DND-41 (cell line): ENCODE data around the gene PYCR2.

Source experiments
- ATAC-seq: fragments of 200-7000 bp; cut with Tn5 transposase; 3 replicates; pipeline ENCODE4 v1.9.1; 2021; ENCODE audit warnings: low read depth; ENCODE audit not compliant: insufficient read depth
- DNase-seq: peaks from one replicate; pipeline ENCODE4 v3.0.0-alpha.2; 2020
- H2AFZ ChIP-seq: 2 replicates; pipeline ENCODE4 v1.6.0; 2012; ENCODE audit warnings: low read depth, low read length
- H3K27ac ChIP-seq: 2 replicates; pipeline ENCODE4 v1.5.1; 2012; ENCODE audit warnings: low read length, inconsistent platforms
- H3K27me3 ChIP-seq: fragments of 200-600 bp; sonication (generic); 2 replicates; pipeline ENCODE4 v1.6.0; 2012; ENCODE audit warnings: low read length, mild to moderate bottlenecking, inconsistent platforms; ENCODE audit not compliant: insufficient read depth, poor library complexity
- H3K36me3 ChIP-seq: 2 replicates; pipeline ENCODE4 v1.5.1; 2012; ENCODE audit warnings: low read length, inconsistent platforms; ENCODE audit not compliant: insufficient read depth
- H3K4me1 ChIP-seq: 2 replicates; pipeline ENCODE4 v1.5.1; 2012; ENCODE audit warnings: mild to moderate bottlenecking, low read length; ENCODE audit not compliant: insufficient read depth
- H3K4me2 ChIP-seq: 2 replicates; pipeline ENCODE4 v1.6.0; 2012; ENCODE audit warnings: mild to moderate bottlenecking, moderate library complexity, low read length, inconsistent platforms; ENCODE audit not compliant: insufficient read depth
- H3K4me3 ChIP-seq, 2 experiments: fragments of 200-600 bp in 1 of 2; shearing (Covaris generic) in 1 of 2; 2 replicates each; pipeline ENCODE4 v1.5.1; 2012 to 2016; ENCODE audit warnings: inconsistent platforms in 2 of 2, low read length in 2 of 2, mild to moderate bottlenecking in 2 of 2, low read depth in 1 of 2, moderate library complexity in 1 of 2
- H3K79me2 ChIP-seq: 2 replicates; pipeline ENCODE4 v1.6.0; 2012; ENCODE audit warnings: low read length, inconsistent platforms; ENCODE audit not compliant: insufficient read depth
- H3K9ac ChIP-seq: 2 replicates; pipeline ENCODE4 v1.6.0; 2012; ENCODE audit warnings: low read depth, mild to moderate bottlenecking, inconsistent platforms, low read length, moderate library complexity
- H3K9me3 ChIP-seq: 2 replicates; pipeline ENCODE4 v1.5.1; 2012; ENCODE audit warnings: low read length, moderate library complexity, mild to moderate bottlenecking, inconsistent platforms; ENCODE audit not compliant: insufficient read depth, severe bottlenecking
- H4K20me1 ChIP-seq: 2 replicates; pipeline ENCODE4 v1.6.0; 2012; ENCODE audit warnings: low read length; ENCODE audit not compliant: insufficient read depth
- EZH2 ChIP-seq: IDR thresholded peaks from 3 replicates; pipeline ENCODE4 v1.6.1; 2012; ENCODE audit warnings: borderline replicate concordance, low read depth, mild to moderate bottlenecking, moderate library complexity, low read length, inconsistent platforms; ENCODE audit not compliant: severe bottlenecking
- TF ChIP-seq, protein P1 (sequence below): IDR thresholded peaks from 2 replicates; pipeline ENCODE4 v1.5.1; 2012; ENCODE audit warnings: borderline replicate concordance, low read length, moderate library complexity, mild to moderate bottlenecking; ENCODE audit not compliant: poor library complexity, severe bottlenecking; ENCODE audit errors: extremely low read depth

Gene PYCR2

DNA sequence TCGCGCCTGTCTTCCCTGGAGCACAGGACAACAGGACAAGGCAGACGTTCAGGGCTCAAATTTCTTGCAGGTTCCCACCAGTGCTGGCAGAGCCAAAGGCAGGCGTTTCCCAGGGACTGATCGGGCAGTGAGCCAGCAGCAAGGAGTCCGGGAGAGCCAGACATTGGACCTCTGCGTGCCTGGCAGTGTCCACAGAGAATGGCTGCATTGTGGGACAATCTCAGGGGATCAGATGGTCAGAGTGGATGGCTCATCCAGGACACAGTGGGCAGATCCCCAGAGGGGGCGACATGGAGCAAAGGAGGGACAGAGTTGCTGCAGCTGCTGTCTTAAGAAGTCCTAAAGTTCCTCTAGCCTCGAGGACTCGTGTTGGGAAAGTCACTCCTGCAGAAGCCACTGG lies 46.5 kb downstream of the PYCR2 start:
- Histone ChIP-seq H3K4me3 (no peak overlapping the region), H2AFZ (no peak overlapping the region), H3K36me3 (peaks cover 6% of the 10 kb centered on the region; the same call in 1 of the 2 replicates), H3K27me3 (peaks cover 2% of the 10 kb centered on the region), H4K20me1 (peaks cover 3% of the 10 kb centered on the region; the same call in 1 of the 2 replicates), H3K4me2 (no peak overlapping the region), H3K4me1 (peaks cover 37% of the 10 kb centered on the region), H3K9ac (no peak overlapping the region), H3K9me3 (no peaks in the 10 kb centered on the region), H3K79me2 (no peaks in the 10 kb centered on the region), H3K27ac (no peak overlapping the region)
- ATAC-seq (no peak), DNase-seq (peak; percentile 38)
- TF ChIP-seq, protein P1, sequence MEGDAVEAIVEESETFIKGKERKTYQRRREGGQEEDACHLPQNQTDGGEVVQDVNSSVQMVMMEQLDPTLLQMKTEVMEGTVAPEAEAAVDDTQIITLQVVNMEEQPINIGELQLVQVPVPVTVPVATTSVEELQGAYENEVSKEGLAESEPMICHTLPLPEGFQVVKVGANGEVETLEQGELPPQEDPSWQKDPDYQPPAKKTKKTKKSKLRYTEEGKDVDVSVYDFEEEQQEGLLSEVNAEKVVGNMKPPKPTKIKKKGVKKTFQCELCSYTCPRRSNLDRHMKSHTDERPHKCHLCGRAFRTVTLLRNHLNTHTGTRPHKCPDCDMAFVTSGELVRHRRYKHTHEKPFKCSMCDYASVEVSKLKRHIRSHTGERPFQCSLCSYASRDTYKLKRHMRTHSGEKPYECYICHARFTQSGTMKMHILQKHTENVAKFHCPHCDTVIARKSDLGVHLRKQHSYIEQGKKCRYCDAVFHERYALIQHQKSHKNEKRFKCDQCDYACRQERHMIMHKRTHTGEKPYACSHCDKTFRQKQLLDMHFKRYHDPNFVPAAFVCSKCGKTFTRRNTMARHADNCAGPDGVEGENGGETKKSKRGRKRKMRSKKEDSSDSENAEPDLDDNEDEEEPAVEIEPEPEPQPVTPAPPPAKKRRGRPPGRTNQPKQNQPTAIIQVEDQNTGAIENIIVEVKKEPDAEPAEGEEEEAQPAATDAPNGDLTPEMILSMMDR = peak; percentile 65
- TF ChIP-seq EZH2 = no peak

DNA sequence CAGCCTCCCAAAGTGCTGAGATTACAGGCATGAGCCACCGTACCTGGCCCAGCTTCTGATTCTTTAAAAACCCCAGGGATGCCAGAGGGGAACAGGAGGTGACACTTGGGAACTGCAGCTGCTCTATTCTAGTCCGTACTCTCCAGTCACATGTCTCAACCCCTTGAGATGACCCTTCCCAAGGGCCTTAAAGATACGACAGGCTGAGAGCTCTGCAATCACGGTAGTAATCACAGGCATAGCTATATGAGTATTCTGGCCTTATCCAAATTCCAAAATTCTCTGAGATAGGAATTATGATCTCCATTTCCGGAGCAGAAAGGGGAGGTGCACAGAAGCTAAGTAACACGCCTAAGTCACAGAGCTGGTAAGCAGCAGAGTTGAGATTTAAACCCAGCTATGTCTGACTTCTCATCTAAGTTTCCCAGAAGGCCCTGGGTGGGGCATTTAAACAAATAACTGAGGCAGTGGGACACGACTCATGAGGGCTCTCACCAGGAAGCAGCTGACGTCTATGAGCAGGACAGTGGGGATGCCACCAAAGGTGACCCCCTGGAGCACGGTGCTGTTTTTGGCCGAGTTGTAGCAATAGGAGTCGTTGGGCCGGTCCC lies 47.0 kb downstream of the PYCR2 start:
- TF ChIP-seq, protein P1 = no peak
- TF ChIP-seq EZH2 = no peak

DNA sequence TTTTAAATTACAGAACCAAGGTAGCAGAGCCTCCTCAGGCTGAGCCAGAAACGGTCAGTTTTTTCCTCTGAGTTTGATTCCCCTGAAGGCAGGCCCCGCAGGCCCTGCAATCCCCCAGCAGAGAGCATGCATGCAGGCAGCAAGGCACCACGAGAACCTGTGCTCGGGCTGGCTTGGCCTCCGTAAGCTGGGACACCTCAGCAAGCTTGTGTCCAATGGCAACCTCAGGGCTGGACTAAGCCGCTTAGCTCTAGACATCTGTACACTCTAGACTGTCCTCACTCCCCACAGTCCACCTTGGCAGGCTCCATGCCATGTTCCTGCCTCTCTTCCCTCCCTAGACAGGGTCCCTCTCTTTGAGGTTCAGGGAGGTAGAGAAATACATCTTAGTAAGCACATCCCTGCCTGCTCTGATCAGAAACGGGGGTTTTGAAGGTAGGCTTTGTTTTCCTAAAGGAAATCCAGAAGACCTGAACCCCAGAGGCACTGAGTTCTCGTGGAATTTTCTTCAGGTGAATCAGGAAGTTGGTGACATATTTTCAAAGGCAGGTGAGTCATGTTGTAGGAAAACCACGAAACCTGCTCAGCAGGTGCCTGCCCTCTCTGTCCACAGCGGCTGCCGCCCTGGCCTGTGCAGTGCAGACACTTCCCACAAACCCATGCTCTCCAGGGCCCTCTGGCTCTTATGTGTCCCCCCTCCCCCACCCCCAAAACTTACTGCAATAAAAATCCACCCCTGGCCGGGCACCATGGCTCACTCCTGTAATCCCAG lies 48.8 kb downstream of the PYCR2 start:
- no peak for DNase-seq
- no peak for ATAC-seq
- H3K36me3 ChIP-seq = peaks cover 10% of the 10 kb centered on the region
- H4K20me1 ChIP-seq = peaks cover 3% of the 10 kb centered on the region; the same call in 1 of the 2 replicates
- no peaks in the 10 kb centered on the region for H3K79me2 ChIP-seq
- TF ChIP-seq EZH2 = no peak
- TF ChIP-seq, protein P1 = no peak
- H2AFZ ChIP-seq = no peak overlapping the region
- H3K4me1 ChIP-seq = peaks cover 16% of the 10 kb centered on the region
- H3K27ac ChIP-seq = no peak overlapping the region
- H3K9ac ChIP-seq = no peak overlapping the region
- H3K4me2 ChIP-seq = no peak overlapping the region
- no peaks in the 10 kb centered on the region for H3K27me3 ChIP-seq
- no peaks in the 10 kb centered on the region for H3K9me3 ChIP-seq
- H3K4me3 ChIP-seq = no peak overlapping the region

More for the DNA sequence above, 47.0 kb downstream of the PYCR2 start:
- DNase-seq = no peak
- no peaks in the 10 kb centered on the region for H3K27me3 ChIP-seq
- no peak overlapping the region for H3K9ac ChIP-seq
- no peak overlapping the region for H2AFZ ChIP-seq
- H3K36me3 ChIP-seq = peaks cover 6% of the 10 kb centered on the region; the same call in 1 of the 2 replicates
- peaks cover 34% of the 10 kb centered on the region for H3K4me1 ChIP-seq
- H3K4me3 ChIP-seq = no peak overlapping the region
- H3K9me3 ChIP-seq = no peaks in the 10 kb centered on the region
- H3K4me2 ChIP-seq = no peak overlapping the region
- H3K27ac ChIP-seq = no peak overlapping the region
- no peak for ATAC-seq
- H3K79me2 ChIP-seq = no peaks in the 10 kb centered on the region
- peaks cover 3% of the 10 kb centered on the region; the same call in 1 of the 2 replicates for H4K20me1 ChIP-seq
